B cell (primary cell): ENCODE results near the gene PREX1. TPM values are rescaled to one million over a fixed set of nuclear protein-coding genes. Genes with fewer than 3 reads are reported as not detected.
A peak's percentile ranks its signal among the peaks of the same experiment; 100 is the strongest.

Source experiments
- ATAC-seq: fragments of 200-7000 bp; cut with Tn5 transposase; one replicate; pipeline ENCODE4 v1.10.0; 2021; ENCODE audit warnings: low read depth, mild to moderate bottlenecking, moderate number of reproducible peaks, moderate library complexity
- CTCF ChIA-PET: fragments of 350-600 bp; sonication (Branson Sonifier 250); formaldehyde crosslinking; loops from one replicate; lab custom pipeline; 2021; ENCODE audit warnings: antibody characterized with exemption, inconsistent platforms; lab: Charles Lee
- POLR2A ChIA-PET: fragments of 350-600 bp; sonication (Branson Sonifier 250); formaldehyde crosslinking; loops from one replicate; lab custom pipeline; 2021; ENCODE audit warnings: antibody characterized with exemption; lab: Charles Lee
- DNase-seq: peaks from one replicate; pipeline ENCODE4 v3.0.0; 2013
- H2AFZ ChIP-seq: 2 replicates; pipeline ENCODE4 v1.6.1; 2012; ENCODE audit warnings: mild to moderate bottlenecking, low read depth, low read length; ENCODE audit not compliant: insufficient read depth, poor library complexity, severe bottlenecking
- H3K27ac ChIP-seq, 2 donors: 1 replicate in 1 of 2; 2 replicates in 1 of 2; pipeline ENCODE4 v1.5.1; 2012 to 2013; ENCODE audit warnings: low read length in 2 of 2, mild to moderate bottlenecking in 2 of 2, moderate library complexity in 1 of 2
- H3K27me3 ChIP-seq, 4 experiments: fragments of 200-600 bp in 1 of 4; sonication (generic) in 1 of 4; replicated peaks in 1 of 4; 1 replicate in 2 of 4; 2 replicates in 2 of 4; pipeline versions ENCODE4 v1.6.1 to v1.7.0; 2013 to 2016; ENCODE audit warnings: low read length in 3 of 4, mild to moderate bottlenecking in 2 of 4, mixed read lengths in 1 of 4, moderate library complexity in 1 of 4; ENCODE audit not compliant: insufficient read depth in 4 of 4, control insufficient read depth in 3 of 4; ENCODE audit errors: control extremely low read depth in 1 of 4
- H3K36me3 ChIP-seq, 2 experiments: replicated peaks in 1 of 2; 1 replicate in 1 of 2; 2 replicates in 1 of 2; pipeline versions ENCODE4 v1.6.1 to v1.7.1; 2013; ENCODE audit warnings: low read length in 1 of 2; ENCODE audit not compliant: insufficient read depth in 2 of 2, control insufficient read depth in 1 of 2; ENCODE audit errors: control extremely low read depth in 1 of 2, extremely low read depth in 1 of 2
- H3K4me1 ChIP-seq, 2 donors: fragments of 200-600 bp in 1 of 2; sonication (generic) in 1 of 2; 1 replicate in 1 of 2; 2 replicates in 1 of 2; pipeline versions ENCODE4 v1.5.1 to v1.6.1; 2013 to 2017; ENCODE audit warnings: low read length in 2 of 2; ENCODE audit not compliant: control insufficient read depth in 2 of 2, insufficient read depth in 2 of 2
- H3K4me2 ChIP-seq: replicated peaks from 2 replicates; pipeline ENCODE3; 2012; ENCODE audit warnings: mild to moderate bottlenecking, low read depth, low read length; ENCODE audit not compliant: poor library complexity, severe bottlenecking
- H3K4me3 ChIP-seq, 5 experiments: fragments of 200-600 bp in 1 of 5; sonication (generic) in 1 of 5; 1 replicate in 3 of 5; 2 replicates in 2 of 5; pipeline versions ENCODE4 v1.5.1 to v1.7.0; 2011 to 2016; ENCODE audit warnings: low read length in 4 of 5, mild to moderate bottlenecking in 4 of 5, low read depth in 2 of 5, control low read depth in 1 of 5, moderate library complexity in 1 of 5; ENCODE audit not compliant: insufficient read depth in 1 of 5; ENCODE audit errors: control extremely low read depth in 1 of 5, extremely low read depth in 1 of 5
- H3K79me2 ChIP-seq: fragments of 200-600 bp; sonication (generic); one replicate; pipeline ENCODE4 v1.6.0; 2016; ENCODE audit warnings: low read length; ENCODE audit not compliant: control insufficient read depth, insufficient read depth
- H3K9ac ChIP-seq: fragments of 200-600 bp; sonication (generic); 2 replicates; pipeline ENCODE4 v1.6.1; 2017; ENCODE audit warnings: mild to moderate bottlenecking, low read length, moderate library complexity
- H3K9me3 ChIP-seq, 3 donors: one replicate each; pipeline versions ENCODE4 v1.6.1 to v1.7.1; 2013; ENCODE audit warnings: low read length in 2 of 3; ENCODE audit not compliant: control insufficient read depth in 2 of 3, insufficient read depth in 1 of 3; ENCODE audit errors: control extremely low read depth in 1 of 3
- H4K20me1 ChIP-seq: 2 replicates; pipeline ENCODE4 v1.6.0; 2012; ENCODE audit warnings: mild to moderate bottlenecking, low read length; ENCODE audit not compliant: insufficient read depth, control insufficient read depth, poor library complexity, severe bottlenecking
- H3K27ac Mint-ChIP-seq: one replicate; pipeline ENCODE4 v1.8.0; 2021; ENCODE audit warnings: mixed read lengths
- H3K27me3 Mint-ChIP-seq: one replicate; pipeline ENCODE4 v1.8.0; 2021; ENCODE audit warnings: mixed read lengths
- H3K4me1 Mint-ChIP-seq: one replicate; pipeline ENCODE4 v1.8.0; 2021; ENCODE audit warnings: mixed read lengths
- H3K4me3 Mint-ChIP-seq: one replicate; pipeline ENCODE4 v1.8.0; 2021; ENCODE audit warnings: mixed read lengths
- H3K9me3 Mint-ChIP-seq: one replicate; pipeline ENCODE4 v1.8.0; 2022; ENCODE audit warnings: mixed read lengths; ENCODE audit not compliant: insufficient read depth
- EZH2 ChIP-seq: IDR thresholded peaks from 2 replicates; pipeline ENCODE4 v1.6.1; 2012; ENCODE audit warnings: borderline replicate concordance, low read depth, mild to moderate bottlenecking, moderate library complexity, low read length; ENCODE audit not compliant: insufficient read depth, poor library complexity, severe bottlenecking
- WGBS: methylation state at CpG from one replicate; pipeline ENCODE4 v1.1.5; 2013; ENCODE audit warnings: missing lambda C conversion rate; ENCODE audit not compliant: insufficient coverage; 5-methylcytosine and 5-hydroxymethylcytosine counted together
- intact Hi-C: fragments of 100-400 bp; cut with micrococcal nuclease; formaldehyde crosslinking; loops from one replicate; pipeline ENCODE4 v1.10.0; 2022
- polyA plus RNA-seq: library from polyadenylated mRNA; depleted of rRNA; stranded (reverse); fragments of >200 nt; gene quantifications from 2 replicates; pipeline ENCODE4 v1.2.3, GENCODE V29; 2012
- total RNA-seq, 2 donors: library from RNA; stranded (reverse); fragments of 120-200 nt in 1 of 2; gene quantifications; 1 replicate in 1 of 2; 2 replicates in 1 of 2; pipeline versions ENCODE4 v1.2.3 to v1.2.4, GENCODE V29; 2013 to 2022
- TF ChIP-seq, protein P1 (sequence below): fragments of 200-600 bp; IDR thresholded peaks from one replicate; pipeline ENCODE4 v1.8.0; 2022; ENCODE audit warnings: antibody characterized with exemption, mild to moderate bottlenecking

PREX1 gene
- total and polyA plus RNA-seq, 2 donors (not counting 1 experiment from before 2014, with no cell fraction given): 79.1 to 99.4 TPM

DNA sequence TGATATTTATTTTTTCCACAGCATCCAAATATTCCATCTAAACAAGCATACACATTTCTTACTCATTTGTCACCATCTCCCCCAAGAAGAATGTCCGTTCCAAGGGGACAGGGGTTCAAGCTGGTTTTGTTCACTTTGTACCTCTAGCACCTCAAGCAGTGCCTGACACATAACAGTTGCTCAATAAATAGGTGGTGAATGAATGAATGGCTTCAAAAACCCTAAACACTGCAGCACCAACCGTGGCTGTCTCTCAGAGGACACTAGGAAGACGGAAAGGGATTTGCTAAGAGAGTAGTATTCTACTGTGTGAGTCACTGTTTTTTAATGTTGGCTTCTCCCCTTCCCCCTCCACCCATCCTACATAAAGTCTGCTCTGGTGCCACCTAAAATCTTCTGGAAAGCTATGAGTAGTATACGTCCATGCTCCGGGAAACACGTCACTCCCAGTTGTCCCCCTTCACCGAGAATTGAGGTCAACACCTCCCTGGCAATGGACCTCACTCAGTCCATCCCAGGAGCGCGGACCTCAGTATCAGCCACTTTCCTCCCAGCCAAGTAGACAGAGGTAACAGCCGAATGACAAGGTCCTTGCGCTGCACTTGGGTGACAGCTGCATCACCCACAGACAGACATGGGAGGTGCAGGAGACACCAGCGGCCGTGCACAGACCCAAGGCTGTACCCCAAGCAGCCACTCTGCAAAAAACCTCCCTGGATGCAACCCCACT lies 107.4 kb downstream of the PREX1 start:
- intact Hi-C loops: loop anchor here (5.0 kb wide), 2 partner anchors 67 to 187 kb away; no protein-coding TSS in a partner anchor
- no peak overlapping the region for H3K9ac ChIP-seq
- H3K79me2 ChIP-seq: peaks cover 54% of the 10 kb centered on the region
- peaks cover 89 to 93% of the 10 kb centered on the region in 2 donors for H3K4me1 ChIP-seq
- DNase-seq: no peak
- Mint-ChIP-seq H3K4me1 (peaks cover 92% of the 10 kb centered on the region), H3K27me3 (no peaks in the 10 kb centered on the region), H3K27ac (peak overlapping the region; percentile 84), H3K4me3 (peak overlapping the region; percentile 75), H3K9me3 (no peaks in the 10 kb centered on the region)
- no peak for ATAC-seq
- peaks cover 0 to 18% (median 0%) of the 10 kb centered on the region in 3 donors for H3K9me3 ChIP-seq
- TF ChIP-seq, protein P1, sequence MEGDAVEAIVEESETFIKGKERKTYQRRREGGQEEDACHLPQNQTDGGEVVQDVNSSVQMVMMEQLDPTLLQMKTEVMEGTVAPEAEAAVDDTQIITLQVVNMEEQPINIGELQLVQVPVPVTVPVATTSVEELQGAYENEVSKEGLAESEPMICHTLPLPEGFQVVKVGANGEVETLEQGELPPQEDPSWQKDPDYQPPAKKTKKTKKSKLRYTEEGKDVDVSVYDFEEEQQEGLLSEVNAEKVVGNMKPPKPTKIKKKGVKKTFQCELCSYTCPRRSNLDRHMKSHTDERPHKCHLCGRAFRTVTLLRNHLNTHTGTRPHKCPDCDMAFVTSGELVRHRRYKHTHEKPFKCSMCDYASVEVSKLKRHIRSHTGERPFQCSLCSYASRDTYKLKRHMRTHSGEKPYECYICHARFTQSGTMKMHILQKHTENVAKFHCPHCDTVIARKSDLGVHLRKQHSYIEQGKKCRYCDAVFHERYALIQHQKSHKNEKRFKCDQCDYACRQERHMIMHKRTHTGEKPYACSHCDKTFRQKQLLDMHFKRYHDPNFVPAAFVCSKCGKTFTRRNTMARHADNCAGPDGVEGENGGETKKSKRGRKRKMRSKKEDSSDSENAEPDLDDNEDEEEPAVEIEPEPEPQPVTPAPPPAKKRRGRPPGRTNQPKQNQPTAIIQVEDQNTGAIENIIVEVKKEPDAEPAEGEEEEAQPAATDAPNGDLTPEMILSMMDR: no peak
- no peak for TF ChIP-seq EZH2
- peaks cover 81% of the 10 kb centered on the region for H4K20me1 ChIP-seq
- H3K4me2 ChIP-seq: peak overlapping the region; percentile 67
- H2AFZ ChIP-seq: no peak overlapping the region
- CTCF ChIA-PET: no interaction called here
- H3K27ac ChIP-seq: peak overlapping the region in 1 of 2 donors; percentile 80
- no peak overlapping the region for H3K4me3 ChIP-seq
- H3K27me3 ChIP-seq: no peaks in the 10 kb centered on the region
- POLR2A ChIA-PET: interaction anchor here (0.5 to 1.3 kb wide), 2 partner anchors 8 to 39 kb away, joined by 4 to 9 read pairs; no protein-coding TSS in a partner anchor
- peaks cover 0 to 15% of the 10 kb centered on the region in 2 experiments for H3K36me3 ChIP-seq
- 83% methylated on average over 10 of the region's 13 CpGs for WGBS
